ENCODE data around the gene MKX.
A peak's percentile ranks its signal among the peaks of the same experiment; 100 is the strongest.
"Not testable (repeated sequence)": the region's sequence is repeated elsewhere in the genome, so short reads cannot be mapped to it uniquely, and the experiment has no call there.

Gene MKX

DNA sequence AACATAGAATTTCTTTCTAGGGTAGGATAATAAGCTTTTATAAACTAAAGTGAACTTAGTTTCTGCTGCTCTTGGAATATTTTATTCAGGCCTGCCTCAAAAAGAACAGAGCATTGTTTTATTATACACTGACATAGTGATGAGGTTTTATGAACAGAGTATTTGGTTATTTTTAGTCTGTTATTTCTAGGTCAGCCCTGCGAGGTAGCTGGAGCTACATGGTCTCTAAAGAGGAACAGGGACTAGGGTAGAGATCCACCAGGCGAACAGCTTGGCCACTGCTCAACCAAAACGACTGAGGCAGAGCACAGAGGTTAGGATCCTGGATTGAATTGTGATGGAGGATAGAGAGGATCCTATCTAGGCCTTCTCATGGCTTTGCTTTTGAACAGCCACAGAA lies 53.0 kb downstream of the MKX start:
- DNase-seq (ENCODE audit: low read depth): no peak

DNA sequence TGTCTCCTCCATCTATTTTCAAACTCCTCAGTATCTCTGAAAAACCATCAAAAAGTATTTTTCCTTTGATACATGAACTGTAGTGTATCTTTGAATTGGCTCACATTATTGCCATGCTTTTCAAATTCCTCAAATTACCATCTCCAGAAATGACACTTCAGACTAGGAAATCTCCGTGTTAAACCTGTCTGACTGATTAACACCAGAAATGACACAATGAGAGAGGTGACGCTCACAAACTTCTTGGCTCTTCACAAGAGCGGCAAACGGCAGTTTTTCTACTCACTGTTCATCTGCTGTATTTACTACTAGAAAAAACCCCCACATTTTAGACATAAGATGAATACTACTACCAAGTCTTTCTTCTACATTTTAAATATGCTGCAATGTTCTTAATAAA lies 56.6 kb downstream of the MKX start:
- no peak for DNase-seq (ENCODE audit: low read depth)

DNA sequence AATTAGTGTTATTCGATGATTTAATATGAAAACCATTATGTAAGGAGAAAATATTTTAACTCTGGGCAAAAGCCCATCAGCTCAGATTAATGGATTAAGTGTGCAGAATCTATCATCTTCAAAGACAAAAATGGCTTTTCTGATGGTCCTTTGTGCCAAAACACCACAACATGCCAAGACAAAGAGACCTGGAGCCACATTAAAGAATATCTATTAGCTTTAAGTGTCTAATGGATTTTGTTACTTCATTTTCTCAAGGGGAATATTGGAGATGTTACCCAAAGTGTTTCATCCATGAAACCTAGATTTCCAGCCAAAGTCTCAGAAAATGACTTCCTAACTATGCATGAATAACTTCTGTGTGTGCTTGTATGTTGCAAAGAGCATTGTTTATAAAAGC lies 57.3 kb downstream of the MKX start:
- DNase-seq (ENCODE audit: low read depth): no peak

DNA sequence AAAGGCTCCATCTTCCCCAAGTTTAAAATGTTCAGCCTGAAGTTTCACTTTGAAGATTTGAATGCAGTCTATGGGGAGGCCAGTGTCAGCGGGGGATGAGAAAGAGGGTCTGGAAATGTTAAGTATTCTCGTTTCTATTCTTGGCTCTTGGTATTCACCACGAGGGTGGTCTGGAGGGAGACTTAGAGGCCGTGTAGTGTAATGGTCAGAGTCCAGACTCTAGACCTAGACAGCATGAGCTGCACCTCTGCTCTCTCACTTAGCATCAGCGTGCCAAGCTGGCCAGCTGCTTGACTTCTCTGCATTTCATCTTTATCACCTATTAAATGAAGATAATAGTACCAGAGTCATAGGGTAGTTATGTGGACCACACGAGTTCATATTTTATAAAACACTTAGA lies 57.9 kb downstream of the MKX start:
- DNase-seq (ENCODE audit: low read depth): no peak

DNA sequence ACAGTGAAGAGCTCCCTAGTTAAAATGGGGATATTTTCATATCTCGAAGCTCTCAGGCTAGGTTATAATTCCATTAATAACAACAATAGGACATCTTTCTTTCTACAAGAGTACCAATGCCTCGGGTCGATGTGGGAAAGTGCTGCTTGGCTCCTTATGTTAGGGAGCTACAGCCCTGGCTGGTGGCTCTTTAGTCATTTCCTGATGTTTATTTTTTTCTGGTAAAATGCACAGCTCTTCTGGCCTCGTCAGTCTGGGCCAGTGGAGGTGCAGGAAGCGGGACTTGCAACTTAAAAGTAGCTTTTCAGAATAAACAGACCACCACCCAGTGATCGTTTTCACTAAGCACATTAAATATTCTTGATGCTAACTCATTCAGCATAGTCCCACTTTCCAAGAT lies 58.3 kb downstream of the MKX start:
- no peak for DNase-seq (ENCODE audit: low read depth)

DNA sequence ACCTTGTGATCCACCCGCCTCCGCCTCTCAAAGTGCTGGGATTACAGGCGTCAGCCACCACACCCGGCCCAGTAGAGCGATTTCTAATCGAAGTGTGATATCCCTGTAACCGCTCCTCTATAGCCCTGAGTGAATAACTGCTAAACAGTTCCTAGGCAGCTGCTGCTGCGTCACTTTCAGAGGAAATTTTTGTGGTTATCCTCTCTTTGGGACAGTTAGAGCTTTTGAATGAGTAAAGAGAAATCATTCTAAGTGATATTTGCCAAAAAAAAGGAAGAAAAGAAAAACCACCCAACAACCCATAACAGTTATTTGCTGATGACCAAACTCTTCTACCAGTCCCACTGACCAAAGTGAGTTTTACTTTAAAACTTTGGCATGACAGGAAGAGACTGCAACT lies 59.9 kb downstream of the MKX start:
- no peak for DNase-seq (ENCODE audit: low read depth)

DNA sequence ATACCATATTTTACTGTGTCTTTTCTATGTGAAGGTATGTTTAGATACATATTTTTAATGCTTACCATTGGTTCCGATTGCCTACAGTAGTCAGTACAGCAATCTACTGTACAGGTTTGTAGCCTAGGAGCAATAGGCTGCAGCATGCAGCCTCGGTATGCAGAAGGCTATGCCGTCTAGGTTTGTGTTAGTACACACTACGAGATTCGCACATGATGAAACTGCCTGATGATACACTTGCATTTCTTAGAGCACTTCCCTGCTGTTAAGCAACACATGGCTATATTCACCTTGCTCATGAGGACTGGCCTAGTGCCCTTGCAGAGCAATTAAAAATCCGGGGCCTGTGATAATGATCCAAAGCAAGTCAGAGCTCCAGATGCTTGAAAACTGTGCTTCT lies 62.4 kb downstream of the MKX start:
- DNase-seq (ENCODE audit: low read depth): no peak

DNA sequence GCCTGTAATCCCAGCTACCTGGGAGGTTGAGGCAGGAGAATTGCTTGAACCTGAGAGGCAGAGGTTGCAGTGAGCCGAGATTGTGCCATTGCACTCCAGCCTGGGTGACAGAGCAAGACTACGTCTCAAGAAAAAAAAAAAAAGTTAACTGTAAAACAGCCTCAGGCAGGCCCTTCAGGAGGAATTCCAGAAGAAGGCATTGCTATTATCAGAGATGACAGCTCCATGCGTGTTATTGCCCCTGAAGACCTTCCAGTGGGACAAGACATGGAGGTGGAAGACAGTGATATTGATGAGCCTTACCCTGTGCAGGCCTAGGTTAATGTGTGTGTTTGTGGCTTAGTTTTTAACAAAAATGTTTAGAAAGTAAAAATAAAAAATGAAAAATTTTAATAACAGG lies 63.8 kb downstream of the MKX start:
- DNase-seq (ENCODE audit: low read depth): not testable (repeated sequence)

DNA sequence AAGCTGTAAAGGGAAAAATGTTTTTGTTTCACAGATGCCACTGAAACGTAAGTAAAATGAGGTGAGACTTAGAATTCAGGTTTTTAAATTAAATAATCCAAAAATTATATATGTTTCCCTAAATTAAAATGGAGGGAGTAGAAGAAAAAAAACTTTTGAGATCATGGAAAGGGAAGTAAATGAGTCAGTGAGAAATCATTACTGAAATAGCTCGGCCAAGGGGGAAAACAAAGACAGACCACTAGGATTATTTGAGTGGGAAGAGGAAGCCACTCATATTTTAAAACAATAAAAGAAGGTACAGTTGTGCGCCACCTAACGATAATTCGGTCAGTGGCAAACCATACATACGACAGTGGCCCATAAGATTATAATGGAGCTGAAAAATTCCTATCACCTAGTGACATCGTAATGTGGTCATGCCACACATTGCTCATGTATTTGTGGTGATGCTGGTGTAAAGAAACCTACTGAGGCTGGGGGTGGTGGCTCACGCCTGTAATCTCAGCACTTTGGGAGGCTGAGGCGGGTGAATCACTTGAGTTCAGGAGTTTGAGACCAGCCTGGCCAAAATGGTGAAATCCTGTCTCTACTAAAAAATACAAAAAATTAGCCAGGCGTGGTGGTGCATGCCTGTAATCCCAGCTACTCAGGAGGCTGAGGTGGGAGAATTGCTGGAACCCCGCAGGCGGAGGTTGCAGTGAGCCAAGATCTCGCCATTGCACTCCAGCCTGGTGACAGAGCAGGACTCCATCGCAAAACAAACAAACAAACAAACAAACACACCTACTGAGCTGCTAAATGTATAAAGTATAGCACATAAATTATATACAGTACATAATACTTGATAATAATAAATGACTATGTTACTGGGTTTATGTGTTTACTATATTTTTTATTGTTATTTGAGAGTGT lies 64.7 kb downstream of the MKX start:
- DNase-seq (ENCODE audit: low read depth): no peak

DNA sequence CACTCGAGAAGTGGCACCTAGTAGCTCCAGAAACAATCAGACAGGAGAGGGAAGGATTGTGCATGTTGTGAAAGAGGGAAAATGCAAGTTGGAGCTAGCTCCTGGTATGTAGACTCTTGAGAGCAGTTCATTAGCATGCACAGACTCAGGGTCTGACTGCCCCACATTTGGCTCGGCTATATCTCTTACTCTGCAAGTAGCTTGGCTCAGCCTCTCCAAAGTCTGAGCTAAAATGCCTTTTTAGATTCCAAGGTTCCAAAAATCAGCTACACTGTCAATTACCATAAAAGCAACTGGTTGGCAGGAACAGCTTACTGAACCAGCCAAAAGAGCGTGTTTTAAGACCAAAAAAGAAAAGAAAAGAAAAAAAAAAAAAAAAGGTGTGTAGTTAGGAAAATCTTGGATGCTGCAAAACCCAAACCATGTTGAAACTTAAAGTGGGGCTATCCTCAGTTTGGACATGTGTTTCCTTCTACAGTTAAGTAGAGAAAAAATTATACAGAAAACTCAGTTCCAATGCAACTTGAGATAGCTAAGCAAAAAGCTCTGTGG lies 65.5 kb downstream of the MKX start:
- DNase-seq (ENCODE audit: low read depth): no peak

DNA sequence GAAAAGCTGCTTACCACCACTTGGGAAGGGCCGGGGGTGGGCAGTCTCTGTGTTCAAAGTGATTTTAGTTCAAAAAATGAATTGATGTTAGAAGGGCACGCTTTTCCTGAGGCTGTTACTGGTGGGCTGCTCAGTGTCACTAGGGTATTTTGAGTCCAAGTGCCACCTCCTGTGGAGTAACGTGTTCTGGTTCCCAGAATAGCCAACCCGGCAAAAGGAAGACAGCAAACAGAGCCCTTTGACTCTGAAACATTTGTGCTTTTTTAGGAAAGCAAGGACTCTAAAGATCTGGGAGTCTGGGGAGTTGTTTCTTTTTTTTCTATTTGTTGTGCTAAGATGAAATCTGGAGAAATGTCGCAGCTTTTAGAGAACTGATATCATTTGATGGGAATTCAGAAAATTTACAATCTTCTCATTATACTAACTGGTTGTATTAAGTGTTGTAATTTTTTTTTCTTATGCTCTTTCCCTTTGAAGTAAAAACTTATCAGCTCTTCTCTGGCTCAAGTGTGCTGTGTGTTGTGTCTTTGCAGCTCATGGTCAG lies 66.2 kb downstream of the MKX start:
- DNase-seq (ENCODE audit: low read depth): no peak

DNA sequence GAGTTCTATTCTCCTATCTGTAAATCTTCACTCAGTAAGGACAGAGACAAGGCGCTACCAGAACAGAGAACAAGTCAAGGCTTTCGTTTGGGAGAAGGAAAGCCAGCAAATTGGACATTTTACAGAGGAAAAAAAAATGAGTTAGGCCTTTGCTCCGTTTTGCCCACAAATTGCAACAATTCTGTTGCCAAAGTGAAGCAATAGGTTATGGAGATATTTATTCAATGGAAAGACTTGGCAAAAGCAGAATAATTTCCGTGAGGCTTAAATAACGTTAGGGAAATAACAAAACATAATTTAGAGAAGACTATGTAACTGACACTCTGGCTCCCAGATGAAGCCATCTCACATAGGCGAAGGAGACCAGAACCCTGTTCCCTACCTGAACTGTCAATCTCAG lies 67.5 kb downstream of the MKX start:
- no peak for DNase-seq (ENCODE audit: low read depth)

DNA sequence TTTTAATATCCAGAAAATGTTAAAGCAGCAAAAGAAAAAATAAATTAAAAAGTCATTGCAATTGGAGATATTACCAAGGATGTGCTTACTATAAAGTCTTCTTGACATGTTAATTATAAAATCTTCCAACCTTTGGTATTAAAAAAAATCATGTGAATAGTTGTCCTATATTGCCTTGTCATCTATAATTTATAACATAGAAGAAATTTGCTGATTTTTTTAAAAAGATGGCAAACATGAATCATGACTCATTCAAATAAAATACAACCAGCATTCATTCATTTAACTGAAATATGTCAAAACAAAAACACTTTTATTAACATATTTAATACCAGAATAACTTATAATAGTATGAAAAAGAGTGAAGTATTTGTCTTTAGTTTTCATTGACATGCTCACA lies 72.6 kb downstream of the MKX start:
- DNase-seq (ENCODE audit: low read depth): no peak

DNA sequence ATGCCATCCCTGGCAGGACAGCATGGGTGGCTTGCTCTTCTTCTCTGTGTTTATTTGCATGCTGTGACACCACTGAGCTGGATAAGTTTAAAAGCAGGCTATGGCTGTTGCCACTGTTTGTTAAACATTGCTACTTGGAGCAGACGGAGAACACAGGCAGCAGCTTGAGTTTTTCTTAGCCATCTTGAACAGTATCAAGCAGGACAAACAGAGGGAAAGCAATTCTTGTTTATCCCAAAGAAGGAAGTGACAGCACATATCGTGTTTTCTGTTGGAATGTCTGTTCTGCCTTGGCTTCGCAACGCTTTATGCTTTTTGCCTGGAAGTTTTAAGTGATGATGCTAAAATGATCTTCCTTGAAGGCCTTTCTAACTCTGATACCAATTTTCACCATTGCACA lies 73.8 kb downstream of the MKX start:
- no peak for DNase-seq (ENCODE audit: low read depth)

DNA sequence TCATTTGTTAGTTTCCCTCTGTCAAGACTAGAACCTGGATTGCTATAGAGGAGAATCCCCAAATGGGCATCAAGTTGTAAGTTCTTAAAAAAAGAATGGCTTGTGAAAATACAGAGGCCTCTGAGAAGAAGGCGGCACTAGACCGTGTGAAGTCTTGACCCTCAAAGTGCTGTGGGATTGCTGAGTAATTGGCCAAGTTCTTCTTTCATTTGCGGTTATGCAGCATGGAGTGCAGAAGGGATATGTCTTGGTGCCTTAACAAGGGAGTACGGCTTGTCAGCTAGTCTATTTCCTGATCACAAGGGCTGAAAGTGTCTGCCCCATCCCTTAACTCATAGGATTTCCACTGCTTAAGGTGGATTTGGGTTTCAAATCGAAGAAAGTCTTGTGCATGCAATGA lies 81.2 kb downstream of the MKX start:
- no peak for DNase-seq (ENCODE audit: low read depth)

DNA sequence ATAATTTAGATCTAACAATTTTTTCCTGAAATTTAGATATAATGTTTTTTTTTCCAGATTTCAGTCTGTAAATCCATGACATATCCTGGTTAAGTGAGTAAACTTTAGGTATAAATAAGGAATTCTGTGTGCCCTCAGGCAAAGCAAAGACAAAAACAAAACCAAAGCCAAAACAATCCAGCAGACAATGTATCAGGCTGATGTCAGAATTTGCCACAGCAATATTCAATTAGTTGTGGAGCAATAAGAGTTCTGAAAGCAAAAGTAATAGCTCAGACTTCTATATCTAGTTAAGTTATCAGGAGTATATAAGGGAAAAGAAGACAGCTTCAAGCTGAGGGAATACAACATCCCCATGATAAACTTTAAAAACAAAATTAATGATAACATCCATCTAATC lies 82.0 kb downstream of the MKX start:
- DNase-seq (ENCODE audit: low read depth): no peak

DNA sequence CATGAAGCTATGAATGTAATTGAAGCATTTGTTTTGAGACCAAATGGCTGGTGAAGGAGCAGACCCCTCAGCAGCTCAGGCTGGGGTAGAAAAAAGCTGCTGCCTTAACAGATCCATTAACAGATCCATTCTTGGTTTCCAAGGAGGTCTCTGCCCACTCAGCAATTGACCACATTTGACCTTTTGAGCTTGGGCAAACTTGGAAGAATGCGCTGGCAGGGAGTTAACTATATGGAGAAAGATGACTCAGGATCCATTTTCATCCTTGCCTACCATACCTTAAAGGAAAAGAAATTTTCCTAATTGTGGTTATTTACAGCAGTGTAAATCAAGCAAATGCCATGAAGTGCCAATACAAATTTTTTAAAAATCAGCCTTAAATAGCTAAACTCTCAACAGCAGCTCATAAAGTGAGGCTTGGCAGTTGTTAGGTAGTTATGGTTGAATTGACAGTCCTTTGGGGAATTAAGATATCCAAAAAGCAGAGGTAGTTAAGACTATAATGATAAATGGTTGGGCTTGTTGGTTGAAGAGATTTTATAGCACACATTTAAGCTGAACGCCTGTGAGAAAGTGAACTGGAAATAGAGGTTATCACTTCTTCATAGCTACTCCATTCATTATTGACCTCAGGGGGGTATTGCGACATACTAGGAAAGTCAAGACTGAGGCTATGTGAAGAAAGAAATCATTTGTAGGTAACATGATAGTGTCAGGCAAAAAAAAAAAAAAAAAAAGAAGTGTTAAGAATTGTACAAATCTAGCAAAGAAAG lies 83.9 kb downstream of the MKX start:
- peak; percentile 30 for DNase-seq (ENCODE audit: low read depth)

DNA sequence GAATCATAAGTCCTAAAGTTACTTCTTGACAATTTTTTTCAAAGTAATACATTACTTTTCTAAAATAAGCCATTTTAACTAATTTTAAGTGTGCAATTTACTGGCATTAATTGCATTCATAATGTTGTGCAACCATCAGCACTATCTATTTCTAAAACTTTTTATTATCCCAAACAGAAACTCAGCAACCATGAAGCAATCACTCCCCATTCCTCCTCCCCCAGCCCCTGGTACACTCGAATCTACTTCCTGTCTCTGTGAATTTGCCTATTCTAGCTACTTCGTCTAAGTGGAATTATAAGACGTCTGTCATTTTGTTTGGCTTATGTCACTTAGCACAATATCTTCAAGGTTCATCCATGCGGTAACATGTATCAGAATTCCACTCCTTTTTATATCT lies 84.9 kb downstream of the MKX start:
- no peak for DNase-seq (ENCODE audit: low read depth)

DNA sequence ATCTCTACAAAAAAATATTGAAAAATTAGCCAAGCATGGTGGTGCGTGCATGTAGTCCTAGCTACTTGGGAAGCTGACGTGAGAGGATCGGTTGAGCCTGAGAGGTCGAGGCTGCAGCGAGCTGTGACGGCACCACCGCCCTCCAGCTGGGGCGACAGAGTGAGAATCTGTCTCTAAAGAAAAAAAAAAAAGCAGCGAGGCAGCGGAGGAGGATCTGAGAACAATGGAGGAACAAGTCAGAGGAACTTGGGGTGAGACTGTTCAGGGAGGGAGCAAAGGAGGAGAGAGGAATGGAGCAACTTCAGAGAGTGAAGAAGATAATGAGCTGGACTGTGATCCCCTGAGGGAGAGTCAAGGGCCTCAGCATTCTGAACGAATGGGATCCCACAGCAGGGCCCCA lies 85.4 kb downstream of the MKX start:
- no peak for DNase-seq (ENCODE audit: low read depth)

DNA sequence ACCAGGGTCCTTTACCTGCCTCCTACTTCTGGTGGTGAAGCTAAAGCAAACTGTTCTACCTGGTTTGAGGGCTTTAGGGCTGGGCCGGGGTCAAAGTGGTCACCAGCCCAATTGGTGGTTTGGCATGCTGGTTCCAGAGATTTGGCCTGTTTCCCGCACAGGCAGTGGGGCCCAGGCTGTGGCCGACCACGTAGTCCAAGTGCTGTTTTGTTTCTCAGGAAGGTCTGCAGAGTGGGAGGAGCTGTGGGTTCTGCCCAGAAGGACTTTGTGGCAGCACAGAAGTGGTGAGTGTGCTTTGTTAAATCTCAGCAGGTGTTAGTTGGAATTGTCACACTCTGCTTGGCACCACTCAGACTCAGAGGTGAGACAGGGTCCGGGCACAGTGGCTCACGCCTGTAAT lies 85.8 kb downstream of the MKX start:
- no peak for DNase-seq (ENCODE audit: low read depth)

DNA sequence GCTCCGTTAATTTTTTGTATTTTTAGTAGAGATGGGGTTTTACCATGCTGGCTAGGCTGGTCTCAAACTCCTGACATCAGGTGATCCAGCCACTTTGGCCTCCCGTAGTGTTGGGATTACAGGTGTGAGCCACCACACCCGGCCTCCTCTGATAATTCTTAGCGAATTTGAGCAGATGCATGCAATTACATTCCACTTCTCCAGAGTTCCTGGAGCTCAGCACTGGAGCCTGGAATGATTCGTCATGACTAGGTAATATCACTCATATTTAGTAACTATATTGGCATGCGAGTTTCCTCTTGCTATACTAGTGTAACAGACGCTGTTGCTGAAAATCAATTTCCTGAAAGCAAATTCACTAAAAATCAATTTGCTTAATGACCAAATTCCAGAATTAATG lies 86.8 kb downstream of the MKX start:
- DNase-seq (ENCODE audit: low read depth): peak; percentile 23

DNA sequence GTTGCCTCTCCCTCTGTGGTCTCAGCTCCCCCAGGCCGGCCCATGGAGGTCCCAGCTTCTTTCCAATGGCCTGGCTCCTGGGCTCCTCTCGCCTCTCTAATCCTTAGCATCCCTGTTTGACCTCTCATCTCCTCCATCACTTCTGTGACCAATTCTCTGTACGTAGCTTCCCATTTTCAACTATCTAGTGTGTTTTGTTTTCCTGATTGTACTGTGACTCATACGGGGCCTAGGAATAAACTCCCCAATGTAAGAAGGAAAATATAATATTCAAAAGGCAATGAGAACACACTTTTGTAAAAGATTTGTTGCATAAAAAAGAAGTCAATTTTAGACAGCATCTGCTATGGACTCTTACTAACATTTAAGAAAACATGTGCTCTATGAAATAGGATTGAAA lies 90.3 kb downstream of the MKX start:
- DNase-seq (ENCODE audit: low read depth): no peak

DNA sequence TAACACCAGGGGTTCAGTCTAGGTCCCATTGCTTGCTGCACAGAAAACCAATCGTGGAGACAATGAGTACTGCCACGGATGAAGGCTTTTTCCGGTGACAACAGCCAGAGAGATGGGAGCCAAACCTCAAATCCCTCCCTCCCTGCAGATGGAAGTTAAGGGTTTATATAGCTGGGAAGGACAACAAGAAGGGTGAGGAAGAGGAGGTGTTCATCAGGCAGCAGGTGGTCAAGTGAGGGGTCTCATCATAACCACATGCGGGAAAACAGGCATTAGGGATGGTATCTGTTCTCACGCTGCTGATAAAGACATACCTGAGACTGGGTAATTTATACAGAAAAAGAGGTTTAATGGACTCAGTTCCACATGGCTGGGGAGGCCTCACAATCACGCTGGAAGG lies 91.3 kb downstream of the MKX start:
- no peak for DNase-seq (ENCODE audit: low read depth)

Data from HS-27A (cell line).